ENCODE results near the gene HOXA5.

Gene HOXA5

DNA sequence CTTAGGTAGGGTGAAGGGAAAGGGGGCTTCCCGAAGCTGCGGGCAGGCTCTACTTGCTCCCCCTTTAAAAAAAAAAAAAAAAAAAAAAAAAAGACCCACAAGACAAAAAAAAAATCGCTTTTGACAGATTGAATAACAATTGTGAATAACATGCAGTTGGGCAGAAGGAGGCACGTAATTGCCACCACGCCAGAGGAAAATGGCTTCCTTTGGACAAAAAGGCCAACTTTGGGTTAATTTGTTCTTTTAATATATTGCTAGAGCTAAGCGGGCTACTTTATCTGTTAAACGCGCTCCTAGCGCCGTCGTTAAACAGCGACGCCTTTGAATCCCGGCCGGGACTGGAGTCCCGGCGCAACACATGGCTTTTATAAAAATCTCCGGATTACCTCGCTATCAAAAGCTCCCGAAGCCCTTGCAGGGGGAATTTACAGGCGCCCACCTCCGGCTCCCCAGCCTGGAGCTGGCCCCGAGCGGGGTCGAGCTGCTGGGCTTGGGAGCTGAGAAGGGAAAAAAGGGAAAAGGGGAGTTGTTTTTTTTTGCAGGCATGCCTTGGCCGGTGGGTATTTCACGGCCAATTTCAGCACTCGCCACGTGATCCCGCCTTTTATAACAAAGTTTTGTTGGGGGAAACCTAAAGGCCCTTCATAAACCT, 40.3 kb upstream of the HOXA5 start:
- Histone ChIP-seq H3K4me1 (no peaks in the 10 kb centered on the region), H3K4me3 (ENCODE audit: low read depth, low read length) (no peak overlapping the region), H3K9ac (no peak overlapping the region), H3K27ac (no peak overlapping the region), H3K36me3 (ENCODE audit: control insufficient read depth, insufficient read depth, low read length) (no peaks in the 10 kb centered on the region), H2AFZ (no peak overlapping the region), H3K79me2 (no peaks in the 10 kb centered on the region), H3K27me3 (ENCODE audit: control insufficient read depth, insufficient read depth, low read length) (peaks cover 40% of the 10 kb centered on the region), H3K4me2 (ENCODE audit: low read length) (no peak overlapping the region), H3K9me3 (ENCODE audit: control insufficient read depth, low read length) (no peaks in the 10 kb centered on the region)
- TF ChIP-seq, protein P1, sequence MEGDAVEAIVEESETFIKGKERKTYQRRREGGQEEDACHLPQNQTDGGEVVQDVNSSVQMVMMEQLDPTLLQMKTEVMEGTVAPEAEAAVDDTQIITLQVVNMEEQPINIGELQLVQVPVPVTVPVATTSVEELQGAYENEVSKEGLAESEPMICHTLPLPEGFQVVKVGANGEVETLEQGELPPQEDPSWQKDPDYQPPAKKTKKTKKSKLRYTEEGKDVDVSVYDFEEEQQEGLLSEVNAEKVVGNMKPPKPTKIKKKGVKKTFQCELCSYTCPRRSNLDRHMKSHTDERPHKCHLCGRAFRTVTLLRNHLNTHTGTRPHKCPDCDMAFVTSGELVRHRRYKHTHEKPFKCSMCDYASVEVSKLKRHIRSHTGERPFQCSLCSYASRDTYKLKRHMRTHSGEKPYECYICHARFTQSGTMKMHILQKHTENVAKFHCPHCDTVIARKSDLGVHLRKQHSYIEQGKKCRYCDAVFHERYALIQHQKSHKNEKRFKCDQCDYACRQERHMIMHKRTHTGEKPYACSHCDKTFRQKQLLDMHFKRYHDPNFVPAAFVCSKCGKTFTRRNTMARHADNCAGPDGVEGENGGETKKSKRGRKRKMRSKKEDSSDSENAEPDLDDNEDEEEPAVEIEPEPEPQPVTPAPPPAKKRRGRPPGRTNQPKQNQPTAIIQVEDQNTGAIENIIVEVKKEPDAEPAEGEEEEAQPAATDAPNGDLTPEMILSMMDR (IDR thresholded peaks at IDR 0.05), result no peak

DNA sequence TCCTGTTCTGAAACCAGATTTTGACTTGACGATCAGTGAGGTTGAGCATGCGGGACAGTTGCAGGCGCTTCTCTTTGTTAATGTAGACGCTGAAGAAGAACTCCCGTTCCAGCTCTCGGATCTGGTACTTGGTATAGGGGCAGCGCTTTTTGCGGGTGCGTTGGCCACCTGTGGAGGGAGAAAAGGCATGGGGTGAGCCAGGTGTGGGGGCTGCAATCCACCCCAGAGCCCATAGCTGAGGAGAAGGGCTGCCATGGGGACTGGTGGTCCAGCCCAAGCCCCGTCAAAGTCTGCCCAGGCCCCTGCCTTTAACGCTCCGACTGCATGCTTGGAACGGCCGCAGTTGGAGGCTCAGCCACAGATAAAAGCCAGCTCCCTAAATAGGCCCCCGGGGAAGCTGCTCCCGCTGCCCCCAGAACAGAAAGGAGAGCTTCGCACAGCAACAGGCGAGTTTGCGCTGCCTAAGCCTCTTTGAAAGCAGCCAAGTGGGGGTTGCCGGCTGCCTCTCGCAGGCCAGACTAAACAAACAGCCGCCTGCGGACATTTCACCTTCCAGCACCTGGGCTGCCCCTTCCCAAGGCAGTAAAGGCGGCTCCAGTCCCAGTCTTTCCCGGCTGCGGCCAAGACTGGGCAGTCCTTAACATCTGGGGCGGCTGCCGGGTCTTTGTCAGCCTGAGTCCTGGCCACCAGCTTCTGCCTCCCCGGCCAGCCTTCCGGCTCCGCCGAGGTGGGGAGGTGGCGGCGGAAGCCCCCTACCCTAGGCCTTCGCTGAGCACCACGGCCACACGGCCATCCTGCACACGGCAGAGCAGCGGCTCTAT, 39.6 kb upstream of the HOXA5 start:
- Histone ChIP-seq H3K4me1 (no peaks in the 10 kb centered on the region), H3K9ac (no peak overlapping the region), H3K27ac (no peak overlapping the region)

DNA sequence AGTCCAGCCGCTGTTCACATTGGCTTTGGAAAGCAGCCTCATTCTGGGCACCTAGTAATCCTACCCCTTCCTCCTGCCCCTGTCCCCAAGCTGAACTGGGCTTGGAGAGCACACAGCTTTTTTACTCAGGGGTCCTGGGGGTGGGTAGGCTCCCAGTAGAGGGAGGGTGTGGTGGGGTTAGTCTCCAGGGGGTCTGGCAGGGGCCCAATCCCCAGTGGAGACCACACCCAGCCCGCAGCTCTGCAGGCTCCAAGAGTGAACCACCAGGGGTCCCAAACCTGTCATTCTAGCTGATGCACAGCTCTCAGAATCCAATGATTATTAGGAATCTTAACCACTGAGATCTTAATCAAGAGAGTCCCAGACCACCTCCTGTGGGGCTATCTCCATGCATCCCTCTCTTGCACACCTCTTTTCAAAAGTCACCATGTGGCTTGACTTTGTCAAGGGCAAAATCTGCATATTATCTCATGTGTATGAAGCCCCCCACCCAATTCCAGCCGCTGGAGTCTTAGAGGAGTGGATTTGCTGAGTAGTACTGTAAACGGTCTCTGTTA, 38.9 kb upstream of the HOXA5 start:
- H3K9me3 ChIP-seq (ENCODE audit: control insufficient read depth, low read length), result no peaks in the 10 kb centered on the region
- no peak overlapping the region for H3K27ac ChIP-seq
- H3K9ac ChIP-seq, result no peak overlapping the region
- TF ChIP-seq, protein P1 (IDR thresholded peaks at IDR 0.05), result no peak
- H3K79me2 ChIP-seq, result no peaks in the 10 kb centered on the region
- no peak overlapping the region for H2AFZ ChIP-seq
- no peak overlapping the region for H3K4me3 ChIP-seq (ENCODE audit: low read depth, low read length)
- no peak overlapping the region for H3K4me2 ChIP-seq (ENCODE audit: low read length)
- H3K36me3 ChIP-seq (ENCODE audit: control insufficient read depth, insufficient read depth, low read length), result no peaks in the 10 kb centered on the region
- H3K27me3 ChIP-seq (ENCODE audit: control insufficient read depth, insufficient read depth, low read length), result peaks cover 40% of the 10 kb centered on the region
- H3K4me1 ChIP-seq, result no peaks in the 10 kb centered on the region

More for the DNA sequence above, 39.6 kb upstream of the HOXA5 start:
- TF ChIP-seq, protein P1 (IDR thresholded peaks at IDR 0.05), result no peak
- peaks cover 39% of the 10 kb centered on the region for H3K27me3 ChIP-seq (ENCODE audit: control insufficient read depth, insufficient read depth, low read length)
- H2AFZ ChIP-seq, result no peak overlapping the region
- H3K79me2 ChIP-seq, result no peaks in the 10 kb centered on the region
- no peak overlapping the region for H3K4me3 ChIP-seq (ENCODE audit: low read depth, low read length)
- no peaks in the 10 kb centered on the region for H3K36me3 ChIP-seq (ENCODE audit: control insufficient read depth, insufficient read depth, low read length)
- H3K4me2 ChIP-seq (ENCODE audit: low read length), result no peak overlapping the region
- H3K9me3 ChIP-seq (ENCODE audit: control insufficient read depth, low read length), result no peaks in the 10 kb centered on the region

DNA sequence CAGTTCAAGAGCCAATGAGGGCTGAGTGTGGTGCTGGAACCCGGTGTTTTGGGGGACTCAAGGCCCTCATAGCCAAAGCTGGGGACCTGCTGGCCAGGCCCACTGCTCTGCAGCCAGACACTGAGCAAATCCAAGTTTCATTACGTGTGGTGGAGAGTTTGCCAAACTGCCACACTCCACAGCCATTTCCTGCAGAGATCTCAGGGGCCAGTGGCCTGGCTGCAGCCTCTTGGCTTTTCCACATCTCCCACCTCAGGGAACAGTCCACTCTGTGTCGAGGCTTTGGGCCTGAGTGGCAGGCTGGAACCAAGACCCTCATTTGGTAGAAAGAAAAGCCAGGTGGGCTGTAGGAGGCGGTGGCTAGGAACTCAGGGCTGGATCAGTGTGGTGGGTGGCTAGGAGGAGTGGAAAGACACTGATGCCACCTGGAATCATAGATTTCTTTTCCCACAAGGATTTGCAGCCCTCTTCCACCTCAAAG, 38.4 kb upstream of the HOXA5 start:
- H3K36me3 ChIP-seq (ENCODE audit: control insufficient read depth, insufficient read depth, low read length), result no peaks in the 10 kb centered on the region
- no peak overlapping the region for H3K27ac ChIP-seq
- H3K4me1 ChIP-seq, result no peaks in the 10 kb centered on the region
- no peak overlapping the region for H3K9ac ChIP-seq
- no peak overlapping the region for H3K4me2 ChIP-seq (ENCODE audit: low read length)
- H2AFZ ChIP-seq, result no peak overlapping the region
- H3K4me3 ChIP-seq (ENCODE audit: low read depth, low read length), result no peak overlapping the region
- H3K27me3 ChIP-seq (ENCODE audit: control insufficient read depth, insufficient read depth, low read length), result peaks cover 42% of the 10 kb centered on the region
- no peaks in the 10 kb centered on the region for H3K79me2 ChIP-seq
- H3K9me3 ChIP-seq (ENCODE audit: control insufficient read depth, low read length), result no peaks in the 10 kb centered on the region
- TF ChIP-seq, protein P1 (IDR thresholded peaks at IDR 0.05), result no peak

All from parathyroid adenoma (tissue), 2 donors.